ENCODE measurements around the gene ABCC9. TPM values are rescaled to one million over a fixed set of nuclear protein-coding genes. Genes with fewer than 3 reads are reported as not detected.

Gene ABCC9
- total RNA-seq, 1 experiment from 2014 or later = 0.07 TPM

GRCh38 chr12:21860128-21860527 is 81.1 kb downstream of the ABCC9 start:
- POLR2A ChIA-PET (ENCODE audit: unreplicated experiment) = no interaction called here
- no TSS peak for BruUV-seq (replicated peaks)
- Histone ChIP-seq H3K27me3 (ENCODE audit: insufficient read depth, low read depth) (no peaks in the 10 kb centered on the region), H4K20me1 (ENCODE audit: insufficient read depth) (no peaks in the 10 kb centered on the region), H3K9me3 (ENCODE audit: insufficient read depth, low read depth) (no peaks in the 10 kb centered on the region), H3K9me2 (ENCODE audit: insufficient read depth) (no peaks in the 10 kb centered on the region), H3K4me2 (no peak overlapping the region), H3K27ac (no peak overlapping the region), H3K4me1 (replicated peaks; ENCODE audit: insufficient read depth) (no peaks in the 10 kb centered on the region), H3K36me3 (ENCODE audit: low read depth) (no peaks in the 10 kb centered on the region), H3K4me3 (no peak overlapping the region), H3K79me2 (ENCODE audit: low read depth) (no peaks in the 10 kb centered on the region), H3F3A (ENCODE audit: insufficient read depth, low read depth) (no peaks in the 10 kb centered on the region), H2AFZ (no peak overlapping the region)
- DNase-seq = no peak
- no peak for TF ChIP-seq CTCF (conservative IDR thresholded peaks at IDR 0.05)
- TF ChIP-seq EZH2 (IDR thresholded peaks at IDR 0.05; ENCODE audit: low read depth) = no peak
- CTCF ChIA-PET = no interaction called here
- intact Hi-C loops (cut with micrococcal nuclease; ENCODE audit: unreplicated experiment) = no loop called here

- no peak overlapping the region for H2AFZ ChIP-seq
- H3K79me2 ChIP-seq (ENCODE audit: low read depth) = no peaks in the 10 kb centered on the region
- no peaks in the 10 kb centered on the region for H3K9me3 ChIP-seq (ENCODE audit: insufficient read depth, low read depth)
- H3K27ac ChIP-seq = no peak overlapping the region
- H3K36me3 ChIP-seq (ENCODE audit: low read depth) = no peaks in the 10 kb centered on the region
- no peak for TF ChIP-seq EZH2 (IDR thresholded peaks at IDR 0.05; ENCODE audit: low read depth)
- TF ChIP-seq CTCF (conservative IDR thresholded peaks at IDR 0.05) = no peak
- H4K20me1 ChIP-seq (ENCODE audit: insufficient read depth) = no peaks in the 10 kb centered on the region
- no peaks in the 10 kb centered on the region for H3F3A ChIP-seq (ENCODE audit: insufficient read depth, low read depth)
- DNase-seq = no peak
- no peaks in the 10 kb centered on the region for H3K27me3 ChIP-seq (ENCODE audit: insufficient read depth, low read depth)
- POLR2A ChIA-PET (ENCODE audit: unreplicated experiment) = no interaction called here
- H3K9me2 ChIP-seq (ENCODE audit: insufficient read depth) = no peaks in the 10 kb centered on the region
- CTCF ChIA-PET = no interaction called here
- BruUV-seq (replicated peaks) = no TSS peak
- no peak overlapping the region for H3K4me3 ChIP-seq
- H3K4me1 ChIP-seq (replicated peaks; ENCODE audit: insufficient read depth) = no peaks in the 10 kb centered on the region
- intact Hi-C loops (cut with micrococcal nuclease; ENCODE audit: unreplicated experiment) = no loop called here
- H3K4me2 ChIP-seq = no peak overlapping the region
These were observed 89.0 kb downstream of the ABCC9 start for GRCh38 chr12:21852251-21852650.

GRCh38 chr12:21851151-21851550 is 90.1 kb downstream of the ABCC9 start:
- H3K4me1 ChIP-seq (replicated peaks; ENCODE audit: insufficient read depth) = no peaks in the 10 kb centered on the region
- intact Hi-C loops (cut with micrococcal nuclease; ENCODE audit: unreplicated experiment) = no loop called here
- no TSS peak for BruUV-seq (replicated peaks)
- no peaks in the 10 kb centered on the region for H3K27me3 ChIP-seq (ENCODE audit: insufficient read depth, low read depth)
- no peak overlapping the region for H3K4me3 ChIP-seq
- H3K9me3 ChIP-seq (ENCODE audit: insufficient read depth, low read depth) = no peaks in the 10 kb centered on the region
- no peaks in the 10 kb centered on the region for H3K36me3 ChIP-seq (ENCODE audit: low read depth)
- no peaks in the 10 kb centered on the region for H3F3A ChIP-seq (ENCODE audit: insufficient read depth, low read depth)
- no peak overlapping the region for H3K4me2 ChIP-seq
- DNase-seq = no peak
- no peaks in the 10 kb centered on the region for H4K20me1 ChIP-seq (ENCODE audit: insufficient read depth)
- no peak overlapping the region for H3K27ac ChIP-seq
- H2AFZ ChIP-seq = no peak overlapping the region
- TF ChIP-seq CTCF (conservative IDR thresholded peaks at IDR 0.05) (no peak), EZH2 (IDR thresholded peaks at IDR 0.05; ENCODE audit: low read depth) (no peak)
- no peaks in the 10 kb centered on the region for H3K79me2 ChIP-seq (ENCODE audit: low read depth)
- ChIA-PET POLR2A (ENCODE audit: unreplicated experiment) (no interaction called here), CTCF (interaction anchor here (0.6 kb wide), 1 partner anchor 219 kb away, joined by 4 read pairs; no protein-coding TSS in a partner anchor)
- no peaks in the 10 kb centered on the region for H3K9me2 ChIP-seq (ENCODE audit: insufficient read depth)
